GM18508 (cell line): Measurements from ENCODE around the gene ACOT2.

Source experiments
- ATAC-seq: cut with Tn5 transposase; IDR thresholded peaks from one replicate; pipeline ENCODE4 v1.9.1; 2021; ENCODE audit warnings: moderate number of reproducible peaks; ENCODE audit not compliant: insufficient read depth, unreplicated experiment

The ACOT2 gene

DNA sequence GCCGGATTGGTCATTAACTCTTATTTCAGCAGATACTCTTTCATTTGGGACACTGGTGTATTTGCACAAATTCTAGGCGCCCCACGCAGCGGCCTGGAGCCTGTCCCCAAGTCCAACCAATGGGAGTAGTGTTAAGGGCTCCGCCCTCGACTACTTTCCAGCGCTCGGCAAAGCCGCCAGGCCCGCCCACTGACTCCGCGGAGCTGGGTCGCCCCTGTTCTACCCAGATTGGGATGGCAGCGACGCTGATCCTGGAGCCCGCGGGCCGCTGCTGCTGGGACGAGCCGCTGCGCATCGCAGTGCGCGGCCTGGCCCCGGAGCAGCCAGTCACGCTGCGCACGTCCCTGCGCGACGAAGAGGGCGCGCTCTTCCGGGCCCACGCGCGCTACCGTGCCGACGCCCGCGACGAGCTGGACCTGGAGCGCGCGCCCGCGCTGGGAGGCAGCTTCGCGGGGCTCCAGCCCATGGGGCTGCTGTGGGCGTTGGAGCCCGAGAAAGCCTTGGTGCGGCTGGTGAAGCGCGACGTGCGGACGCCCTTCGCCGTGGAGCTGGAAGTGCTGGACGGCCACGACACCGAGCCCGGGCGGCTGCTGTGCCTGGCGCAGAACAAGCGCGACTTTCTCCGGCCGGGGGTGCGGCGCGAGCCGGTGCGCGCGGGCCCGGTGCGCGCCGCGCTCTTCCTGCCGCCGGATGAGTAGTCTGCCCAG is 43.5 kb downstream of the ACOT2 start, which contains the start of gene ACOT6:
TSS of gene ACOT6 (plus strand) at position 179 of the 707 bp plus-strand sequence. CDS start at position 234, 55 bp downstream.
- no peak for ATAC-seq

DNA sequence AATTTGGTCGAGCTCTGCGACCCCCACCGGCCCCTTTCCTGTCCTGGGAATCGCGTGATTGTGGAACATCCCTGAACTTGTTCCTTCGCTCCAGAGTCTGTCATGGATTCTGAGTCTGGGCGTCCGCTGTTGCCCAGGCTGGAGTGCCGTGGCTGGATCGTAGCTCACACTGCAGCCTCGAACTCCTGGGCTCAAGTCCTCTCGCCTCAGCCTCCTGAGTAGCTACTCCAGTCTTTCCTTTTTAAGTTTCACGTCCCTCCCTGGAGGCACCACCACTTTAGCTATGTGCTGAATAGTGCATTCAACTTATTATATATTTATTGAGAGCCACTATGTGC is 44.0 kb downstream of the ACOT2 start:
- no peak for ATAC-seq

DNA sequence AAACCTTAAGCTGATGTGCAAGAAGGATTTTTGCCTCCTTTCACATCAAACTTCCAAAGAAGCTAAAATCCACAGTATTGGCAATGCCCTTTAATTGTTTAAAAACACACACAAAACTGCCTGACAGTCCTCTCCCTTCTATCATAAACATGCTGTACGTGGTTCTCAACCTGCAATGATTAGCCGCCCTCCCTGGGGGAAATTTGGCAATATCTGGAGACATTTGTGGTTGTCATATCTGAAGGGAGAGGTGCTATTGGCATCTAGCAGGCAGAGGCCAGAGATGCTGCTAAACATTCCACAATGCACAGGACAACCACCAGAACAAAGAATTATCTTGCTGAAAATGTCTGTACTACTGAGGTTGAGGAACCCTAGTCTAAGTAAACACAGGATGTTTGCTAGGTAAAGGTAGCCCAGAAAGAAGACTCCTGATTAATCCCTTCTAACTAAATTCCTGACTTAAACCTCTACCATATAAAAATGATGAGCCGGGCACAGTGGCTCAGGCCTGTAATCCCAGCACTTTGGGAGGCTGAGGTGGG is 44.5 kb downstream of the ACOT2 start:
- ATAC-seq, result no peak

DNA sequence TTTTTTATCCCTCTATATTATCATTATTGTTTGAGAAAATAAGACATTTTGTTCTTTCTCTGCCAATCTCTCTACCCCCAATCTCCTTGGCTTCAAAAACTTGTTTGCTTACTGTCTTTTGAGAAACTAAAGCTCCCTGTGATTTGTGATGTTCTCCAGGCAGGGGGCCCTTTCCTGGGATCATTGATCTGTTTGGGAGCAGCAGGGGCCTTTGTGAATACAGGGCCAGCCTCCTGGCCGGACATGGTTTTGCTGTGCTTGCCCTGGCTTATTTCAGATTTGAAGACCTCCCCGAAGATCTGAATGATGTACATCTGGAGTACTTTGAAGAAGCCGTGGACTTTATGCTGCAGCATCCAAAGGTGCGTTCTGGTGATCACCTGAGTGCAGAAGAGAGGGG is 47.8 kb downstream of the ACOT2 start:
- no peak for ATAC-seq

DNA sequence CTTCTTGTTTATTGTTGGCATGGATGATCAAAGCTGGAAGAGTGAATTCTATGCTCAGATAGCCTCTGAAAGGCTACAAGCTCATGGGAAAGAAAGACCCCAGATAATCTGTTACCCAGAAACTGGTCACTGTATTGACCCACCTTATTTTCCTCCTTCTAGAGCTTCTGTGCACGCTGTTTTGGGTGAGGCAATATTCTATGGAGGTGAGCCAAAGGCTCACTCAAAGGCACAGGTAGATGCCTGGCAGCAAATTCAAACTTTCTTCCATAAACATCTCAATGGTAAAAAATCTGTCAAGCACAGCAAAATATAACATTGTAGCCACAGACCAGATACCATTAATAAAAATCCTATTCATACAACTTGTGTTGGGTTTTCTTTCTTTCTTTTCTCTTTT is 50.5 kb downstream of the ACOT2 start:
- no peak for ATAC-seq

DNA sequence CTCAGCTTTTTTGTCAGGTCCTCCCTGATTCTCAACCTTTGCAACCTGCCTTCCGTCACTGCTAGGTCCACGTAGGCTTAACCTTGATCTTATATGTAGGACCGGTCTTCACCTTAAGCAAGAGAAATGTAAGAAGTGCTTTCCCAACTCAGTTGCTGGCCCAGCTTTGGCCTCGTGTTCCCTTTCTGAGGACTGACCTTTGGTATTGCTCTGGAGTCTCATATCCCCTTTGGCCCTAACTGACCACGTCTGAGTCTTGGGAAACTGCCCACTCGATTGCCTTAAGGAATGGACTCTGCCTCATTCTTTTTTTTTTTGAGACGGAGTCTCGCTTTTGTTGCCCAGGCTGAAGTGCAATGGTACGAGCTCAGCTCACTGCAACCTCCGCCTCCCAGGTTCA is 51.3 kb downstream of the ACOT2 start:
- no peak for ATAC-seq

DNA sequence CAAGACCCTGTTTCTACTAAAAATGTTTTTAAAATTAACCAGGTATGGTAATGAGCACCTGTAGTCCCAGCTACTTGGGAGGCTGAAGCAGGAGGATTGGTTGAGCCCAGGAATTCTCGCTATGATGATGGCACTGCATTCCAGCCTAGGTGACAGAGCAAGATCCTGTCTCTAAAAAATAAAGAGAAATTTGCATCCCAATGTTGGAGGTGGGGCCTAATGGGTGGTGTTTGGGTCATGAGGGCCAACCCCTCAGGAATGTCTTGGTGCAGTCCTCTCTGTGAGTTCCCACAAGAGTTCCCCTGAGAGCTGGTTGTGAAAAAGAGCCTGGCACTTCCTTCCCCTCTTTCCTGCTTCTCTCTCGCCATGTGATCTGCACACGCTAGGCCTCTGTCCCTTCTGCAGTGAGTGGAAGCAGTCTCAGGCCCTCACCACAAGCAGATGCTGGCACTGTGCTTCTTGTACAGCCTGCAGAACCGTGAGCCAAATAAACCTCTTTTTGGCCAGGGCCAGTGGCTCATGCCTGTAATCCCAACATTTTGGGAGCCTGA is 54.6 kb downstream of the ACOT2 start:
- ATAC-seq, result no peak
